PC-3 (cell line): Measurements from ENCODE around the gene TFRC. TPM values are rescaled to one million over a fixed set of nuclear protein-coding genes. Genes with fewer than 3 reads are reported as not detected.
"Not testable (repeated sequence)": the region's sequence is repeated elsewhere in the genome, so short reads cannot be mapped to it uniquely, and the experiment has no call there.

Experiments
- ATAC-seq: fragments of 200-7000 bp; cut with Tn5 transposase; 2 replicates; pipeline ENCODE4 v1.9.1; 2020; ENCODE audit warnings: mild to moderate bottlenecking, moderate library complexity
- BruUV-seq: library from RNA; stranded (reverse); fragments of 400-500 nt; replicated peaks from 2 replicates; lab custom pipeline; 2021; lab: Mats Ljungman, UMichigan
- CTCF ChIA-PET: fragments of 300-600 bp; sonication (Branson Sonifier 250); formaldehyde crosslinking; loops from one replicate; lab custom pipeline; 2022; ENCODE audit warnings: antibody characterized with exemption; lab: Charles Lee
- POLR2A ChIA-PET: fragments of 300-600 bp; sonication (Branson Sonifier 250); formaldehyde crosslinking; loops from one replicate; lab custom pipeline; 2022; ENCODE audit warnings: antibody characterized with exemption; ENCODE audit not compliant: unreplicated experiment; lab: Charles Lee
- DNase-seq: peaks from one replicate; pipeline ENCODE4 v3.0.0-alpha.2; 2015
- H2AFZ ChIP-seq: fragments of 300-600 bp; sonication (generic); 2 replicates; pipeline ENCODE4 v1.6.0; 2016; ENCODE audit warnings: antibody characterized with exemption, low read length
- H3F3A ChIP-seq: fragments of 300-600 bp; sonication (generic); one replicate; pipeline ENCODE4 v1.6.0; 2017; ENCODE audit warnings: antibody characterized with exemption, low read length, control low read depth, mild to moderate bottlenecking; ENCODE audit not compliant: unreplicated experiment
- H3K27ac ChIP-seq: fragments of 300-600 bp; sonication (generic); 2 replicates; pipeline ENCODE4 v1.5.1; 2016; ENCODE audit warnings: mild to moderate bottlenecking, low read length
- H3K27me3 ChIP-seq: fragments of 300-600 bp; sonication (generic); 2 replicates; pipeline ENCODE4 v1.6.1; 2016; ENCODE audit warnings: low read length, mixed read lengths
- H3K36me3 ChIP-seq: fragments of 300-600 bp; sonication (generic); 2 replicates; pipeline ENCODE4 v1.6.1; 2016; ENCODE audit warnings: low read depth, mixed run types, low read length, mixed read lengths
- H3K4me1 ChIP-seq: fragments of 300-600 bp; sonication (generic); 2 replicates; pipeline ENCODE4 v1.5.1; 2016; ENCODE audit warnings: low read length; ENCODE audit not compliant: insufficient read depth
- H3K4me2 ChIP-seq: fragments of 300-600 bp; sonication (generic); 2 replicates; pipeline ENCODE4 v1.6.0; 2016; ENCODE audit warnings: low read length
- H3K4me3 ChIP-seq: fragments of 300-600 bp; sonication (generic); 2 replicates; pipeline ENCODE4 v1.5.1; 2016; ENCODE audit warnings: mild to moderate bottlenecking, low read length, mixed read lengths
- H3K79me2 ChIP-seq: fragments of 300-600 bp; sonication (generic); 2 replicates; pipeline ENCODE4 v1.6.1; 2017; ENCODE audit warnings: low read length, mixed read lengths
- H3K9ac ChIP-seq: fragments of 300-600 bp; sonication (generic); 2 replicates; pipeline ENCODE4 v1.6.0; 2016; ENCODE audit warnings: mild to moderate bottlenecking, low read length
- H3K9me2 ChIP-seq: fragments of 300-600 bp; sonication (generic); replicated peaks from 2 replicates; pipeline ENCODE4 v1.6.1; 2016; ENCODE audit warnings: mixed run types, low read length, mixed read lengths
- H3K9me3 ChIP-seq: fragments of 300-600 bp; sonication (generic); 2 replicates; pipeline ENCODE4 v1.6.1; 2016; ENCODE audit warnings: low read length, mixed read lengths
- H4K20me1 ChIP-seq: fragments of 300-600 bp; sonication (generic); 2 replicates; pipeline ENCODE4 v1.6.1; 2016; ENCODE audit warnings: low read length, mixed read lengths
- EZH2 ChIP-seq: fragments of 300-600 bp; sonication (generic); IDR thresholded peaks from one replicate; pipeline ENCODE4 v1.6.1; 2017; ENCODE audit warnings: antibody characterized with exemption, mild to moderate bottlenecking, low read length; ENCODE audit not compliant: unreplicated experiment
- EZH2phosphoT487 ChIP-seq: fragments of 300-600 bp; sonication (generic); IDR thresholded peaks from 2 replicates; pipeline ENCODE4 v1.6.1; 2018; ENCODE audit warnings: mild to moderate bottlenecking, antibody characterized with exemption, low read length, borderline replicate concordance
- intact Hi-C: fragments of 100-400 bp; cut with micrococcal nuclease; formaldehyde crosslinking; loops from 2 replicates; pipeline ENCODE4 v1.9.0; 2023
- total RNA-seq: library from RNA; depleted of rRNA; stranded (reverse); fragments of >200 nt; gene quantifications from 2 replicates; pipeline ENCODE4 v1.2.3, GENCODE V29; 2014
- TF ChIP-seq, protein P1 (sequence below): fragments of 300-600 bp; sonication (generic); conservative IDR thresholded peaks from 2 replicates; pipeline ENCODE4 v1.5.1; 2017; ENCODE audit warnings: antibody characterized with exemption, low read depth, mild to moderate bottlenecking, low read length

The TFRC gene
- total RNA-seq, 1 experiment from 2014 or later, result 287 TPM

DNA sequence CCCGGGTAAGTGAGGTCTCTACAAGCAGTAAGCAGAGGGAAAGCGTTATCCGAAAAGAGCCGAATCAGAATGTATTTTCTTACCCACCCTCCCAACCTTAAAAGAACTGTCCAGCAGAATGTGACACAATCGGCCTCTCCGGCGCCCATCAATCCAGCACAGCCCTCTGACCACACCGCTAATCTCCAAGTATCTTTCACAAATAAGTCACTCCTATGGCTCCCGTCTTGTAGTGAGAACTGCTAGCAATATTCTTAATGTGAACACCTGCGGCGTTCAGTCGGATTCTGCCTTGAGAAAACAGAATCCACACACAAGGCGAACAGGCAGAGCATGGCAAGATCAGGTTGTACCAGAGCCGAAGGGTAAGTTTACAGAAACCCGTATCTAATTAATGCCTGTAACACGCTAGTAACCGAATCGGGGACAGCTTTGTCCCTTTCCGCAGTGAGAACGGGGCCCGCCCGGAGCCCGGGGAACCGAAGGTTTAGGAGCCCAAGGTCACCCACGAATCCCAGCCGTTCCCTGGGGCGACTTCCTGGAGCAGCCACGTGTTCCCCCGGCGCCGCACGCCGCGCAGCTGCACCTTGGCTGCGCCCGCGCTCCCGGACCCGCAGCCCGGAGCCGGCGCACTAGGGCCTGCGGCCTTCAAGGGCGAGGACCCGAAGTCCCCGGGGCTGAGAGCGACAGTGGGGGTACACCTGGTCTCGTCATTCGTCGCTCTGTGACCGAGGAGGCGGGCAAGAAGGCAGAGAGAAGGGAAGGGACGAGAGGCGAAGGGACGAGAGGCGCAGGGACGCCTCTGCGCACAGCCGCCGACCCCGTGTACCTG lies 672 bp downstream of the TFRC start:
- peak; percentile 56 for DNase-seq
- H4K20me1 ChIP-seq, result peaks cover 47% of the 10 kb centered on the region

DNA sequence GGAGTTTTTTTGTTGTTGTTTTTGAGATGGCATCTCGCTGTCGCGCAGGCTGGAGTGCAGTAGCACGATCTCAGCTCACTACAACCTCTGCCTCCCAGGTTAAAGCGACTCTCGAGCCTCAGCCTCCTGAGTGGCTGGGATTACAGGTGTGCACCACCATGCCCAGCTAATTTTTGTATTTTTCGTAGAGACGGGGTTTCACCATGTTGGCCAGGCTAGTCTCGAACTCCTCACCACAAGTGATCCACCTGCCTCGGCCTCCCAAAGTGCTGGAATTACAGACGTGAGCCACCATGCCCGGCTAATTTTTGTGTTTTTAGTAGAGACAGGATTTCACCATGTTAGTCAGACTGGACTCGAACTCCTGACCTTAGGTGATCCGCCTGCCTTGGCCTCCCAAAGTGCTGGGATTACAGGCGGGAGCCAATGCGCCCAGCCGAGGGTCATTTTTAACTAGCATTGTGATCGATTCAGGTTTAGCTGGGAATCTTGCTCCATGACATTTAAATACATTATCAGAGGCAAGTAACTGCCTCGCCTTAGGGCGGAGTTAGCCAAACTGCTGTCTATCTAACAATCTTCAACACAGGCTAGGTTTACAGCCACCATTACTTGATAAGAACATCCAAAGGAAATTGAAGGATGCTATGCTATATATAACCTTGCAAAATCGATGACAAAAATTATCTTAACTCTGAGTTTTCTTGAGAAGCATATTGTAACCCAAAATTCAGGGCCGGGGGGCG lies 1.6 kb downstream of the TFRC start:
- Histone ChIP-seq H3K4me1 (peaks cover 22% of the 10 kb centered on the region), H3K79me2 (peaks cover 66% of the 10 kb centered on the region), H3K36me3 (peaks cover 10% of the 10 kb centered on the region), H3K4me2 (peak overlapping the region; percentile 91), H3K9ac (peak overlapping the region; percentile 98), H4K20me1 (peaks cover 51% of the 10 kb centered on the region), H3K4me3 (peak overlapping the region; percentile 97)
- H3K27ac ChIP-seq, POLR2A ChIA-PET, intact Hi-C loops, H3K27me3 ChIP-seq, ATAC-seq, H3F3A ChIP-seq, H2AFZ ChIP-seq, CTCF ChIA-PET, H3K9me3 ChIP-seq, H3K9me2 ChIP-seq: not testable (repeated sequence)
- TSS peak; percentile 55 for BruUV-seq
- DNase-seq, result peak; percentile 12

More for the DNA sequence above, 672 bp downstream of the TFRC start:
- Histone ChIP-seq H3K9ac (peak overlapping the region; percentile 98), H3K27me3 (no peaks in the 10 kb centered on the region), H3K4me1 (peaks cover 22% of the 10 kb centered on the region), H3K36me3 (peaks cover 5% of the 10 kb centered on the region), H2AFZ (peak overlapping the region; percentile 88), H3K9me3 (no peaks in the 10 kb centered on the region), H3K9me2 (no peaks in the 10 kb centered on the region), H3F3A (no peaks in the 10 kb centered on the region), H3K4me2 (peak overlapping the region; percentile 91), H3K79me2 (peaks cover 57% of the 10 kb centered on the region), H3K4me3 (peak overlapping the region; percentile 97), H3K27ac (peak overlapping the region; percentile 61)
- no TSS peak for BruUV-seq
- peak; percentile 67 for ATAC-seq
- ChIA-PET POLR2A (no interaction called here), CTCF (no interaction called here)
- TF ChIP-seq EZH2 (no peak), EZH2phosphoT487 (no peak)
- TF ChIP-seq, protein P1, sequence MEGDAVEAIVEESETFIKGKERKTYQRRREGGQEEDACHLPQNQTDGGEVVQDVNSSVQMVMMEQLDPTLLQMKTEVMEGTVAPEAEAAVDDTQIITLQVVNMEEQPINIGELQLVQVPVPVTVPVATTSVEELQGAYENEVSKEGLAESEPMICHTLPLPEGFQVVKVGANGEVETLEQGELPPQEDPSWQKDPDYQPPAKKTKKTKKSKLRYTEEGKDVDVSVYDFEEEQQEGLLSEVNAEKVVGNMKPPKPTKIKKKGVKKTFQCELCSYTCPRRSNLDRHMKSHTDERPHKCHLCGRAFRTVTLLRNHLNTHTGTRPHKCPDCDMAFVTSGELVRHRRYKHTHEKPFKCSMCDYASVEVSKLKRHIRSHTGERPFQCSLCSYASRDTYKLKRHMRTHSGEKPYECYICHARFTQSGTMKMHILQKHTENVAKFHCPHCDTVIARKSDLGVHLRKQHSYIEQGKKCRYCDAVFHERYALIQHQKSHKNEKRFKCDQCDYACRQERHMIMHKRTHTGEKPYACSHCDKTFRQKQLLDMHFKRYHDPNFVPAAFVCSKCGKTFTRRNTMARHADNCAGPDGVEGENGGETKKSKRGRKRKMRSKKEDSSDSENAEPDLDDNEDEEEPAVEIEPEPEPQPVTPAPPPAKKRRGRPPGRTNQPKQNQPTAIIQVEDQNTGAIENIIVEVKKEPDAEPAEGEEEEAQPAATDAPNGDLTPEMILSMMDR, result no peak
- intact Hi-C loops, result no loop called here

DNA sequence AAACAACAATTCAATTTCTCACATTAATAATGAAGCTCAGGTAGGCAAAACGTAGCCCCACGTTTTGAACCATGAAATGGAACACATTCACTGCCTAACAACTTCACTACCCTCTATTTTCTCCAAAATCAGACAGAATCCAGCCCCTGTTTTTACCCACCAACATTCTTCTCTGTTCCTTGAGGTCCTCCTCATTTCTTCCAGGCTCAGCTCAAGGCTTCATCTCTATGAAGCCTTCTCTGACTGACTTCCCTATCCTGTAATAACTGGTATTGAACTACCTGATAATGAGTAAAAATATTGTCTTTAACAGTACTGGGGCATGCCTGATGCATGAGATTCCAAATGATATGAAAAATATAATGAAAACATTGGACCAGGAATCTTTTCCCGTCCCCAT lies 2.2 kb downstream of the TFRC start:
- H3K9me2 ChIP-seq, result no peaks in the 10 kb centered on the region
- H4K20me1 ChIP-seq, result peaks cover 51% of the 10 kb centered on the region
- CTCF ChIA-PET, result no interaction called here
- POLR2A ChIA-PET, result no interaction called here
- TF ChIP-seq, protein P1, result no peak
- TF ChIP-seq EZH2phosphoT487 (no peak), EZH2 (no peak)
- no peaks in the 10 kb centered on the region for H3K9me3 ChIP-seq
- peaks cover 22% of the 10 kb centered on the region for H3K4me1 ChIP-seq
- no peaks in the 10 kb centered on the region for H3F3A ChIP-seq
- no TSS peak for BruUV-seq
- H3K27me3 ChIP-seq, result no peaks in the 10 kb centered on the region
- peak overlapping the region; percentile 98; the same call in 1 of the 2 replicates for H3K9ac ChIP-seq
- H3K79me2 ChIP-seq, result peaks cover 71% of the 10 kb centered on the region
- H3K4me3 ChIP-seq, result peak overlapping the region; percentile 97
- intact Hi-C loops, result no loop called here
- DNase-seq (no peak), ATAC-seq (no peak)
- peak overlapping the region; percentile 91 for H3K4me2 ChIP-seq
- H2AFZ ChIP-seq, result no peak overlapping the region
- H3K27ac ChIP-seq, result no peak overlapping the region
- peaks cover 16% of the 10 kb centered on the region for H3K36me3 ChIP-seq
